K562 (cell line): Measurements from ENCODE around the gene CCDC88C. TPM values are rescaled to one million over a fixed set of nuclear protein-coding genes. Genes with fewer than 3 reads are reported as not detected.

Experiments used
- ADNP ChIP-seq: fragments of 200-800 bp; sonication (Bioruptor generic); IDR thresholded peaks from 2 replicates; pipeline ENCODE4 v1.6.1; 2016; ENCODE audit warnings: missing genetic modification characterization, missing compliant biosample characterization
- DIDO1 ChIP-seq: fragments of 450-650 bp; IDR thresholded peaks from 2 replicates; pipeline ENCODE4 v1.6.1; 2016; ENCODE audit warnings: low read depth, missing biosample characterization, missing genetic modification characterization
- DPF2 ChIP-seq: fragments of 450-650 bp; IDR thresholded peaks from 2 replicates; pipeline ENCODE4 v1.6.1; 2016
- EP400 ChIP-seq: fragments of 450-650 bp; IDR thresholded peaks from 2 replicates; pipeline ENCODE4 v1.6.1; 2017; ENCODE audit warnings: antibody characterized with exemption, mild to moderate bottlenecking, moderate library complexity
- KDM1A ChIP-seq, 2 experiments: fragments of 450-650 bp; IDR thresholded peaks; 2 replicates each; pipeline ENCODE4 v1.6.1; 2016; ENCODE audit warnings: mild to moderate bottlenecking in 2 of 2
- KDM4B ChIP-seq, 2 experiments: fragments of 450-650 bp in 1 of 2; sonication (generic) in 1 of 2; IDR thresholded peaks; 2 replicates each; pipeline ENCODE4 v1.6.1; 2016 to 2017; ENCODE audit warnings: borderline replicate concordance in 2 of 2, antibody characterized with exemption in 1 of 2, low read depth in 1 of 2, mild to moderate bottlenecking in 1 of 2
- KLF13 ChIP-seq: fragments of 450-650 bp; IDR thresholded peaks from 2 replicates; pipeline ENCODE4 v1.6.1; 2016; ENCODE audit warnings: missing genetic modification characterization, low read depth, mild to moderate bottlenecking, missing compliant biosample characterization, moderate library complexity, borderline replicate concordance
- MAFF ChIP-seq: IDR thresholded peaks from 2 replicates; pipeline ENCODE4 v1.6.1; 2012; ENCODE audit warnings: low read length, improper control_type of control experiment
- MYC ChIP-seq, 2 experiments: fragments of 250-450 bp in 1 of 2; sonication (Bioruptor Pico) in 1 of 2; IDR thresholded peaks; 2 replicates each; pipeline versions ENCODE4 v1.5.1 to v1.6.1; 2012 to 2021; ENCODE audit warnings: low read depth in 2 of 2, borderline replicate concordance in 1 of 2, improper control_type of control experiment in 1 of 2, low read length in 1 of 2, mild to moderate bottlenecking in 1 of 2, moderate library complexity in 1 of 2
- NR4A1 ChIP-seq, 2 experiments: fragments of 250-450 bp in 1 of 2; fragments of 450-650 bp in 1 of 2; sonication (Bioruptor Pico) in 1 of 2; IDR thresholded peaks; 2 replicates each; pipeline versions ENCODE4 v1.4.0 to v1.6.1; 2016 to 2020; ENCODE audit warnings: mild to moderate bottlenecking in 2 of 2, missing compliant biosample characterization in 1 of 2, missing genetic modification characterization in 1 of 2, moderate library complexity in 1 of 2
- PCBP2 ChIP-seq: fragments of 200-400 bp; formaldehyde crosslinking; IDR thresholded peaks from 2 replicates; pipeline ENCODE4 v1.6.1; 2018; ENCODE audit warnings: low read length, low read depth, mild to moderate bottlenecking, moderate library complexity; ENCODE audit not compliant: poor library complexity, severe bottlenecking
- RBBP5 ChIP-seq: fragments of 200-600 bp; sonication (generic); IDR thresholded peaks from 2 replicates; pipeline ENCODE4 v1.6.1; 2012; ENCODE audit warnings: borderline replicate concordance, mild to moderate bottlenecking, low read length, control low read depth, inconsistent platforms; ENCODE audit not compliant: insufficient read depth, poor library complexity, severe bottlenecking
- SMARCE1 ChIP-seq: fragments of 450-650 bp; IDR thresholded peaks from 2 replicates; pipeline ENCODE4 v1.7.1; 2016; ENCODE audit warnings: mild to moderate bottlenecking
- SOX6 ChIP-seq: fragments of 450-650 bp; IDR thresholded peaks from 2 replicates; pipeline ENCODE4 v1.6.1; 2014; ENCODE audit warnings: mild to moderate bottlenecking
- TEAD4 ChIP-seq, 2 experiments: sonication (generic) in 1 of 2; formaldehyde crosslinking in 1 of 2; IDR thresholded peaks; 2 replicates each; pipeline versions ENCODE4 v1.6.1 to v1.8.0; 2012 to 2022; ENCODE audit warnings: borderline replicate concordance in 1 of 2, inconsistent platforms in 1 of 2, low read length in 1 of 2, mild to moderate bottlenecking in 1 of 2, missing genetic modification reagents in 1 of 2
- ZNF124 ChIP-seq: sonication (generic); formaldehyde crosslinking; IDR thresholded peaks from 2 replicates; pipeline ENCODE4 v1.8.1; 2022; ENCODE audit warnings: missing genetic modification reagents
- ZNF174 ChIP-seq: fragments of 250-450 bp; sonication (Bioruptor Pico); IDR thresholded peaks from 2 replicates; pipeline ENCODE4 v1.4.0; 2020; ENCODE audit warnings: mild to moderate bottlenecking
- ZNF316 ChIP-seq: fragments of 450-650 bp; IDR thresholded peaks from 2 replicates; pipeline ENCODE4 v1.6.1; 2016
- ZNF354B ChIP-seq: fragments of 250-450 bp; sonication (Bioruptor Pico); IDR thresholded peaks from 2 replicates; pipeline ENCODE4 v1.4.0; 2020
- ZNF445 ChIP-seq: fragments of 250-450 bp; sonication (Bioruptor Pico); IDR thresholded peaks from 2 replicates; pipeline ENCODE4 v1.4.0; 2020; ENCODE audit warnings: low read depth, mild to moderate bottlenecking, moderate library complexity
- polyA plus RNA-seq, 8 experiments: library from polyadenylated mRNA; depleted of rRNA in 4 of 8; stranded (reverse) in 5 of 8; unstranded in 3 of 8; fragments of >200 nt; fragmentation: Nextera tagmentation in 2 of 8; fragmentation: Illumina TruSeq in 1 of 8; extraction: Ambion mirVana in 2 of 8; extraction: Trizol in 1 of 8; gene quantifications; 2 replicates each; pipeline versions ENCODE4 v1.2.1 to v1.2.3, GENCODE V29; 2011 to 2014; ENCODE audit warnings: inconsistent platforms in 1 of 8, missing spikeins in 1 of 8
- total RNA-seq, 7 experiments: library from RNA; depleted of rRNA in 6 of 7; stranded (reverse); fragments of >200 nt in 6 of 7; fragmentation: Illumina TruSeq in 2 of 7; extraction: Trizol in 2 of 7; gene quantifications; 2 replicates each; pipeline versions ENCODE4 v1.2.1 to v1.2.3, GENCODE V29; 2011 to 2021; ENCODE audit warnings: low replicate concordance in 1 of 7
- TF ChIP-seq, protein P1 (sequence below): fragments of 450-650 bp; IDR thresholded peaks from 2 replicates; pipeline ENCODE4 v1.6.1; 2014; ENCODE audit warnings: low read depth, mild to moderate bottlenecking, moderate library complexity, borderline replicate concordance
- TF ChIP-seq, protein P2 (sequence below): fragments of 250-450 bp; sonication (Bioruptor Pico); IDR thresholded peaks from 2 replicates; pipeline ENCODE4 v1.4.0; 2020; ENCODE audit warnings: mild to moderate bottlenecking, moderate library complexity
- TF ChIP-seq, protein P3 (sequence below): conservative IDR thresholded peaks from 2 replicates; pipeline ENCODE4 v1.6.1; 2011; ENCODE audit warnings: low read depth, mild to moderate bottlenecking, low read length; ENCODE audit not compliant: control insufficient read depth

Gene CCDC88C
- total and polyA plus RNA-seq, 9 of the 15 experiments (the other 6 are each of a cell fraction or from before 2014, with no cell fraction given) = 0.62 to 22.5 (median 10.7) TPM

DNA sequence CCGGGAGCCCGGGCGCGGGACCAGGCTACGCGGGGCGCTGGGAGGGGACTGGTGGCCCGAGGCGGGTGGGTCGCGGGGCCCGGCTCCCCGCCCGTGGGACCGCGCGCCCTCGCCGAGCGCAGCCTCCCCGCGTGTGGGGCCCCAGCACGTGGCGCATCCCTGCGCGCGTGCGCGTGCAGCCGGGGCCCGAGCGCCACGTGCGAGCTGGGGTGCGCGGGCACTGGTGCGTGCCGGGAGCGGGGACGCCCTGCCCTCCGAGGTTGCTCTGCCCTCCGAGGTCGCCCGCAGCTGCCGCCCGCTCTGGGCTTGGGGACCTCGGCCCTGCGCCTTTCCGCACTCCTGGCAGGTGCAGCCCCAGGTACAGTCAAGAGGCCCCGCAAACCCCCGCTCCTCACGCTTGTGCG, 365 bp upstream of the CCDC88C start (continued):
- TF ChIP-seq NR4A1 (CRISPR knock-in tag; IDR thresholded peaks at IDR 0.05) = no peak
- no peak for TF ChIP-seq NR4A1 (tag; IDR thresholded peaks at IDR 0.05)
- TF ChIP-seq ZNF445 (CRISPR knock-in tag) = no peak
- no peak for TF ChIP-seq ZNF354B (CRISPR knock-in tag)
- peak; percentile 98 for TF ChIP-seq MYC (IDR thresholded peaks at IDR 0.05; ENCODE audit: low read depth, low read length)
- TF ChIP-seq MYC (CRISPR knock-in tag; IDR thresholded peaks at IDR 0.05; ENCODE audit: borderline replicate concordance, low read depth) = no peak
- TF ChIP-seq SOX6 = no peak
- no peak for TF ChIP-seq KLF13 (tag)
- no peak for TF ChIP-seq ZNF316
- TF ChIP-seq, protein P1, sequence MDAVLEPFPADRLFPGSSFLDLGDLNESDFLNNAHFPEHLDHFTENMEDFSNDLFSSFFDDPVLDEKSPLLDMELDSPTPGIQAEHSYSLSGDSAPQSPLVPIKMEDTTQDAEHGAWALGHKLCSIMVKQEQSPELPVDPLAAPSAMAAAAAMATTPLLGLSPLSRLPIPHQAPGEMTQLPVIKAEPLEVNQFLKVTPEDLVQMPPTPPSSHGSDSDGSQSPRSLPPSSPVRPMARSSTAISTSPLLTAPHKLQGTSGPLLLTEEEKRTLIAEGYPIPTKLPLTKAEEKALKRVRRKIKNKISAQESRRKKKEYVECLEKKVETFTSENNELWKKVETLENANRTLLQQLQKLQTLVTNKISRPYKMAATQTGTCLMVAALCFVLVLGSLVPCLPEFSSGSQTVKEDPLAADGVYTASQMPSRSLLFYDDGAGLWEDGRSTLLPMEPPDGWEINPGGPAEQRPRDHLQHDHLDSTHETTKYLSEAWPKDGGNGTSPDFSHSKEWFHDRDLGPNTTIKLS = peak; percentile 67; the same call in 1 of the 2 replicates
- no peak; the same call in 1 of the 2 replicates for TF ChIP-seq EP400
- TF ChIP-seq TEAD4 (IDR thresholded peaks at IDR 0.05; ENCODE audit: low read length) = no peak
- TF ChIP-seq TEAD4 (CRISPR knock-in tag; IDR thresholded peaks at IDR 0.05; ENCODE audit: borderline replicate concordance) = peak; percentile 99
- TF ChIP-seq KDM4B (IDR thresholded peaks at IDR 0.05; ENCODE audit: borderline replicate concordance in 2 of 2, low read depth in 1 of 2) = no peak
- no peak for TF ChIP-seq MAFF
- TF ChIP-seq DPF2 = no peak
- no peak for TF ChIP-seq SMARCE1
- TF ChIP-seq PCBP2 = no peak
- TF ChIP-seq, protein P2, sequence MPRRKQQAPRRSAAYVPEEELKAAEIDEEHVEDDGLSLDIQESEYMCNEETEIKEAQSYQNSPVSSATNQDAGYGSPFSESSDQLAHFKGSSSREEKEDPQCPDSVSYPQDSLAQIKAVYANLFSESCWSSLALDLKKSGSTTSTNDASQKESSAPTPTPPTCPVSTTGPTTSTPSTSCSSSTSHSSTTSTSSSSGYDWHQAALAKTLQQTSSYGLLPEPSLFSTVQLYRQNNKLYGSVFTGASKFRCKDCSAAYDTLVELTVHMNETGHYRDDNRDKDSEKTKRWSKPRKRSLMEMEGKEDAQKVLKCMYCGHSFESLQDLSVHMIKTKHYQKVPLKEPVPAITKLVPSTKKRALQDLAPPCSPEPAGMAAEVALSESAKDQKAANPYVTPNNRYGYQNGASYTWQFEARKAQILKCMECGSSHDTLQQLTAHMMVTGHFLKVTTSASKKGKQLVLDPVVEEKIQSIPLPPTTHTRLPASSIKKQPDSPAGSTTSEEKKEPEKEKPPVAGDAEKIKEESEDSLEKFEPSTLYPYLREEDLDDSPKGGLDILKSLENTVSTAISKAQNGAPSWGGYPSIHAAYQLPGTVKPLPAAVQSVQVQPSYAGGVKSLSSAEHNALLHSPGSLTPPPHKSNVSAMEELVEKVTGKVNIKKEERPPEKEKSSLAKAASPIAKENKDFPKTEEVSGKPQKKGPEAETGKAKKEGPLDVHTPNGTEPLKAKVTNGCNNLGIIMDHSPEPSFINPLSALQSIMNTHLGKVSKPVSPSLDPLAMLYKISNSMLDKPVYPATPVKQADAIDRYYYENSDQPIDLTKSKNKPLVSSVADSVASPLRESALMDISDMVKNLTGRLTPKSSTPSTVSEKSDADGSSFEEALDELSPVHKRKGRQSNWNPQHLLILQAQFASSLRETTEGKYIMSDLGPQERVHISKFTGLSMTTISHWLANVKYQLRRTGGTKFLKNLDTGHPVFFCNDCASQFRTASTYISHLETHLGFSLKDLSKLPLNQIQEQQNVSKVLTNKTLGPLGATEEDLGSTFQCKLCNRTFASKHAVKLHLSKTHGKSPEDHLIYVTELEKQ (CRISPR knock-in tag) = no peak
- TF ChIP-seq, protein P3, sequence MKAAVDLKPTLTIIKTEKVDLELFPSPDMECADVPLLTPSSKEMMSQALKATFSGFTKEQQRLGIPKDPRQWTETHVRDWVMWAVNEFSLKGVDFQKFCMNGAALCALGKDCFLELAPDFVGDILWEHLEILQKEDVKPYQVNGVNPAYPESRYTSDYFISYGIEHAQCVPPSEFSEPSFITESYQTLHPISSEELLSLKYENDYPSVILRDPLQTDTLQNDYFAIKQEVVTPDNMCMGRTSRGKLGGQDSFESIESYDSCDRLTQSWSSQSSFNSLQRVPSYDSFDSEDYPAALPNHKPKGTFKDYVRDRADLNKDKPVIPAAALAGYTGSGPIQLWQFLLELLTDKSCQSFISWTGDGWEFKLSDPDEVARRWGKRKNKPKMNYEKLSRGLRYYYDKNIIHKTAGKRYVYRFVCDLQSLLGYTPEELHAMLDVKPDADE = no peak
- no peak for TF ChIP-seq KDM1A (IDR thresholded peaks at IDR 0.05)
- no peak for TF ChIP-seq ADNP
- no peak for TF ChIP-seq RBBP5
- TF ChIP-seq ZNF174 (CRISPR knock-in tag) = no peak
- TF ChIP-seq DIDO1 (tag) = no peak
- peak; percentile 92 for TF ChIP-seq ZNF124 (CRISPR knock-in tag)
